CD4-positive, alpha-beta T cell treated with Interleukin-1 beta for 1 hour (primary cell): Measurements from ENCODE around the gene FILIP1.

Experiments used
- DNase-seq, 2 donors: peaks; one replicate each; pipeline ENCODE4 v3.0.0-alpha.2; 2020 to 2022

Gene FILIP1

DNA sequence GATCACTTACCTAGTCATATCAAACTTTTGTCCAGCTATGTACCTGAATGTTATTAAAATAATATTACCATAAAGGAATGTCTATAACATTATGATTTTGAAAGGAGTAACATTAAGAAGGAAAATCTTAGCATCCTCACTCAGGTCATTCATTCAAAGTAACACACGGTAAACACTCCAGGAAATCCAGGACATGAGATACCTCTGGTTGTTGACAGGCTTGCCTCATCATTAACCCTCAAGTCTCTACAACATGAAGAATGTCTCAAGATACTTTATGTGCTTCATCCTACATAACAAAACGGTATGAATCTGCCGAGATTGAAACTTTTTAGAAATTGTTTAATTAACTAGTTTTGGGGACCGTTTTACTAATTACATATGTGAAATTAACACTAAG is 690 bp upstream of the FILIP1 start:
- no peak for DNase-seq

DNA sequence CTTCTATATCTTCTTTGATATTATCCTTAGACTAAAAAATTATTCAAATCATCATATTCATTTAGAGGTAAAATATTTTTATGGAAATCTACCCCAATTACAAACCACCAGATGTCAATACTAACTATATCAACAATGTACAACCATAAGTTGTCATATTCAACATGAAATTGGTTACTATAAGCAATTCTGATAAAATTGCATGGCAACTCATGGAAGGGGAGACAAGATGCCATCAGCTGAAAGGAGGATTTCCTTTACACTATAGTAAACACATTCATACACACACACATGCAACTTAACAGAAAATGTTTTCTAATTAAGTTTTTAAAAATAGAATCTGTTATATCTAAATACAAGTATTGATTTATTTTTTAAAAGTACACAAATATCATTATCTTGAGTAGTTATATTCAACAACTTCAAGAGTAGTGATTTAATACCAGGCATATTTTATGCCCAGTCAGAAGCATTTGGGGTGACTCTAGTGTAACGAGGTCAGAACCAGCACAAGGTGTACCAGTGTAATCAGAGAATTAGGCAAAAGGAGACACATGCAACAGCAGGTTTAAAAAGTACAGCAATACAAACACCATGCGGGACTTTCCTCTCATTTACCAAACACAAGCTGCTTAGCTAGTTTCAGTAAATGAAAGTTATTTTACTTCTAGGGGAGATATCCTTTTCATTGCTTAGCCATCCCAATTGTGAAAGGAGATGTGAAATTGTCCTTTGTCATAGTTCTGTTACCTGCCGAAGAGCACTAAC is 1.0 kb downstream of the FILIP1 start:
- DNase-seq, result no peak

DNA sequence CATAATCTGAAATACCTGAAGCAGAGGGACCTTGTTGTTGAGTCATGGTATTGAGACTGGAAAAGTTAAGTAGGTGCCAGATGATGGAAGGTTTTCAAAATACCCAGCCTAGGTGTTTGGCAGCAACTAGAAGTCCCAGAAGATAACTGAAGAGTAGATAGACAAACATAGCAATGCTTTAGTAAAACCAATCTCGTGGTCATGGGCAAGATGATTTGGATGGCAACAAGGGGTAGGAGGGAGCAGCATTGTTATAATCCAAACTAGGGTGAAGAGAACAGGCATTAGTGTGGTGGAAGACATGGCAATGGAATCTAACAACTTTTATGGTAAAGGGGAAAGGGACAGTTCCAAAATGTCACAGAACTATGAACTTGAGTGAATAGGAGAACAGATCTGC is 2.3 kb downstream of the FILIP1 start:
- DNase-seq, result no peak

DNA sequence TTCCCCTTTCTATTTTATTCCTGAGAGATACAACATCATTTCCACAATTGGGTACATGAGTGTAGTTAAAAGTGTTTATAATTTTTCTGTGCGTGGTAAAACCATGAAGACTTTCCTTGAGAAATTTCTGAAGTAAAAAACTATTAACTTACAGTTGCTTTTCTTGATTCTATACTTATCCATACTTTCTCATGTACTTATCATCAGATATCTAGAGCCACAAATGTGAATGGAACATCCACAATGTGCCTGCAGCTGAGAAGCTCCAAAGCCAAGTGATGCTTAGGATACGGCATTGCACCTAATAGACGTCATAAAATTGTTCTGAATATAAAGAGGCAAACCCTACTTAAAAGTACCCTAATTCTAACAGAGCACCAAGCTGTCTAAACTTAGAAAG is 2.9 kb downstream of the FILIP1 start:
- DNase-seq, result no peak

DNA sequence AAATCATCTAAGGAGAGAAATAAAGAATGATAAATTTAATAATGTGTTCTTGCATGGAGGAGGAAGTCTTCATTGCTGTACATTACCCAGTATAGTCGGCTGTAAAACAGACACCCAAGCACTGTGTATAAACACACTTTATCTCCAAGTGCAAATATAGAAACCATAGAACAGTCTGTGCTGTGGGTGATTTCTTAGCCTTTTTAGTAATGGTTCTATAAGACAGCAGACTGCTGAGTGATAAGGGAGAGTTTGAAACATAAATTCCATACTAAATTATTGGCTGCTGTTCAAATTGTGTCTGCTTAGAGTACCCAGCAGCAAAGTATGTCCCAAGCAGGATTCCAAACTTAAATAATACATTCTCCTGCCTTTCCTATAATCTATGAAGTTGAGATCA is 4.6 kb downstream of the FILIP1 start:
- DNase-seq, result no peak

DNA sequence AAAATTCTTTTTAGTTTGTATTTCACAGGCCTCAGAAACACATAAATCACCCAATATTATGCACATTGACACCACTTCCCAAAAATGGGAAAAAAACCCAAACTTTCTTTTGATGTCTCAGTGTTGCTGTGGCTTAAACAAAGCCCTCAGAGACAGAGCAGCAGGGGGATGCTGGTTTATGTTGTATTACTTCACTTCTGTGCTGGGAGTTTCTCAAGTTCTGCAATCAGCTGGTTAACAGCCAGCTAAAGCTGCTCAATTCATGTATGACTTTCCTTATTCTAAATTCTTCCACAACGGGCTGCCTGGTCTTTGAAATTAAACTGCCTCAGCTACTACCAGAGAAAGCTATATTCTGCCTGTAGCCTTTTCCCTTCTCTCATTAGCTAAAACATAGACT is 5.6 kb downstream of the FILIP1 start:
- no peak for DNase-seq

DNA sequence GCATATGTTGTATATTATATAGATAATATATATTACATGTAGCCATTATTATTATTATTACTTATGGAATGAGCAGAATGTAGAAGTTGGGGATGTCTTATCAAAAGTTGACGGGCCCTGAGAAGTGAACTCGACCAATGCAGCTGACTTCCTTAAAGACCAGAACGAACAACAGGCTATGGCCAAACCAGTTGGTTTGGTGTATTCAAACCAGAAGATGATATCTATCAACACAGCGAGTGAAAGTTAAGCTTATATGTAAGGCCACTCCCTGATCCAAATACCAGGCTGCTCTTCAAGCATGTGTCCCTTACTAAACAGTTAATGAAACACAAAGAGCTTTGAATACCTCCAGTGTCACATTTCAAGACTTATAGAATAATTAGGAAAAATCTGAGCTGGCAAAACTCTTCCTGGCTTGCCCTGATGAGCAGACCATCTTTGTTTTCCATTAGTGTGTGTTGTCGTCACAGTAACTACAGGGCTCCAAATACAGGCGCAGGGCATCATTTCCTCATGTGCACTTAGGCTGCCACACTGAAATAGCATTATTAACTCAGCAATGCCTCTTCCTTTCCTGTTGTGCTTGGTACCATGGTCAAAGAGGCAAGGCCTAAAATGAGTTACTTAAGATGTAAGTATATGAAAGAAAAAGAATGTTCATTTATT is 6.6 kb downstream of the FILIP1 start:
- DNase-seq, result no peak

DNA sequence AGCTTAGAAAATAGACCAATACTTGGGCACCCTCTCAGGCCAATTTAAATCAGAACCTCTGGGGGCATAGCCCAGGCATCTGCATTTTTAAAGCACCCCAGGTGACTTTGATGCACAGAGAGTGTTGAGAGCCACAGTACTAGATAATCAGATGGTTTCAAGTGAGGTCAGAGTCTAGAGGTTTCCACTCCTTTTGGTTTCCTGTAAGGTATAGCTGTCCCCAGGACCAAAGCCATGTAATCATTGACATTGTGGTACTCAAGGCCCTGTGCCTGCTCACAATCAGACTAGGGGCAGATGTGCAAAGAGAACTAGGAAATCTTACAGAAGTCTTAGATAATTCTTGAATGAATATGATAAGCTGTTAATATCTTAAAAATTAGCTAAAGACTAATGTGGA is 9.1 kb downstream of the FILIP1 start:
- no peak for DNase-seq

DNA sequence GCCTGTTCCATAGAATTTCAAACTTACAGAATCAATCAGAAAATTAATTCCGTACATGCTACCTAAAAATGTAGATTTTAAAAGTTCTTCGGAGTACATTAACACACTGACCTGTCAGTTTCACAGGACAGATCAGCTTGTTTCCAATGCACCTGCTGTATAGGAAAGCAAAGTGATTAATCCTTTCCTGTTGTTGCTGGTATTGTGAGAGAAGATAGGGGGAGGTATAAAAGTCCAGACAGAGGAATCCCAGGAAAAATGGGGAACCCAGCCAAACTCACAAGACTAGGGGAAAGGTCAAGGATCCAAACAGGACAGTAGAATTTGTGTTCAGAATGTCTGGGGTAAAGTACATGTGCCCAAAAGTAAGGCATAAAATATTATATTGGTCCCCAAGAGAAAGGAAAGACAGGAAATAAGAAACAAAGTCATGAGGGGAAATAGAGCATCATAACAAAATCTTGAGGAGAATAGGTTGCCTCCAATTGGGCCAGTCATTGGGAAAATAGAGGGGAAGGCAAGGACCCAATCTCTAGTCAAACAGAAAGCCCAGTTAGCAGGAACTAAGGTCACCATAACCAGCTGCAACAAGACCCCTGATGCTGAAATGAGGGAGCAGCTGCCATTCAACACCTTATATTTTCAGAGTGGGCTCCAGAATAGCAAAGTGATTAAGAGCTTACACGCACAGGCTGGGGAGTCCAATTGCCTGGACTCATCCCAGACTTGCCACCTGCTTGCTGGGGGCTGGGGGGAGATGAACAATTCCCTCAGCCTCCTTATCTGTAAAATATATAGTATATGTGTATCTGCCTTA is 10.3 kb downstream of the FILIP1 start:
- DNase-seq, result no peak

DNA sequence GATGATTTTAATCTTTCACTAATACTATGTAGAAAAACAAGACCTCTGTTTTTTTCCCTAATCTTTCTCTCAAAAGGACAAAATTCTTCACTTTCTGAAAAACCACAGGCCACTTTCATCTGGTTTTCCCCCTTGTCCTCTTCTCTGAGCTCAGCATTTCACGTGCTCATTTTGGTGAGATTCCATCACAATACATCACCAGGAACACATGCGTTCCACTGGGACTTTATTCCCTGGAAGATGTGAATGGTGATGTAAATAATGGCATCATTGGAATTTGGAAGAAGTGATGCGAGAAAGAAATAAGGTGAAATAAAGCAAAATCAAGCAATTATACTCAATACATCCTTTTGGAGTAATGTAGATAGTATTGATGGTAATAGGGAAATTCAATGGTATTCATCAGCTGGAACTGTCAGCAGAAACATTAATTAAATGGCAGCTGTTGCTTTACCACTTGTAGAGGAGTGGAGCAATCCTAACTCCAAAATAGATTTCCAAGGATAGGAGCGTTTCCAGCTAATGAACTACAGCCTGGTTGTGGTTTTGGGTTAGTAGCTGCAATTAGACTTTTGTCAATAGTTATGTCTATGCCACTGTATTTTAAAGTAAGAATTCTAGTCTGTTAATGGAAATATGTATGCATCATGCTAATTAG is 11.5 kb downstream of the FILIP1 start:
- no peak for DNase-seq

DNA sequence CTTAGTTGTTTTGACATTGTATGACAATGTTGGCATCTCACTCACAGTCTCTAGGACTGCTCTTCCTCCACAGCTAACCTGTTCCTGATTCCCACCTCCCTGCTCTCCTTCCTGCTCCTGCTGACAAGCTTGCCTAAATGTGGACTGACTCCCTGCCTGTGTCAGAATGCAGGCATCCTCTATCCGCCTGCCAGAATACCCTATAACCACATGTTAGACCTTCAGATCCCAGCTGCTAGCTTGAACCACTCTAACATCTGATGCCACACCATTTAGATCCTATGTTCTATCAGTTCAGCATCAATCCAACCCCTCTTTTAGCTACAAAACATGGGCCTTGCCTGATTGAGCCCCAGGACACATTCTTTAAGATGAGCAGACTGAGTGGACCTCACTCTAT is 12.2 kb downstream of the FILIP1 start:
- no peak for DNase-seq

DNA sequence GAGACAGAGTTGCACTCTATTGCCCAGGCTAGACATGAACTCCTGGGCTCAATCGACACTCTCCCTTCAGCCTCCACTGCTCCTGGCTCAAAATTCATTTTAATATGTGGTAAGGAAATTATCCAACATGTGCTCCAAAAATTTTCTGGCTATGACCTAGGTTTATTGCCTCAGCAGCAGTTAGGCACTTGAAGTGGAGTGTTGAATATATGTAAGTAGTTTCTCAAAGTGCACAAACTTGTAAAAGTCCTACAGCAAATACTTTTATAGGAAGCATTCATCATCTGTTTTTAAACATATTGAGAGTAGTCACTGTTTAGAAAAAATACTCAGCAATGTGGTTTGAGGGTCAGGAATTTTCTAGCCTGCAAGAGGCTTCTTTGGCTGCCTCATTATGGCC is 13.2 kb downstream of the FILIP1 start:
- DNase-seq, result no peak

DNA sequence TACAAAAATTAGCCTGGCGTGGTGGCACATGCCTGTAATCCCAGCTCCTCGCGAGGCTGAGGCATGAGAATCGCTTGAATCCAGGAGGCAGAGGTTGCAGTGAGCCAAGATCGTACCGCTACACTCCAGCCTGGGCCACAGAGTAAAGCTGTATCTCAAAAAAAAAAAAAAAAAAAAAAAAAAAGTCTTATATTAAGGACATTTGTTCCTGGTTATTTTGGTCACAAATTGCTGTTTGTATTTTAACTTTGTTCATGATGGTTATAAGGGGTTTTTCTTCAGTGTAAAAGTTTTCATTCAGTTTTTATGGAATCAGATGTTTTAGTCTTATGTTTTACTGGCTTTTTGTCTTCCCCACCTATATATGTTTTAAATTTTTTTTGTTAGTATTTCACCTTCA is 13.9 kb downstream of the FILIP1 start:
- DNase-seq, result no peak

DNA sequence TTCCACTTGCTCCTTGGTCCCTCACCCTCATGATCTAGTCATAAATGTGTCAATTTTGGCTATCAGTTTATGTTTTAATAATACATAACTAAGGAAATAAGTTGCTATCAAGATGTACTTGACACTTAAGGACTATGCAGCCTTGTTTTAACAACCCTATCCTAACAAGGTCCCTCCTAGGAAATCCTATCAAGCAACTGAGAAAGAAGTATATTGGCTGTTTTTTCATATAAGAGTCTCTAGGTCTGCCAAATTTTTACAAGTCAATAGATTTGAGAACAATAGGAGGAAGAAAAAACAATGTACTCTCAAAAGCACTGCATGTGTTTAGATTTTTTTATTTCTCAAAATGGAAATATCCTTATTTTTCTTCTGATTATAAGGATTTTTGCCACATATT is 14.7 kb downstream of the FILIP1 start:
- no peak for DNase-seq

DNA sequence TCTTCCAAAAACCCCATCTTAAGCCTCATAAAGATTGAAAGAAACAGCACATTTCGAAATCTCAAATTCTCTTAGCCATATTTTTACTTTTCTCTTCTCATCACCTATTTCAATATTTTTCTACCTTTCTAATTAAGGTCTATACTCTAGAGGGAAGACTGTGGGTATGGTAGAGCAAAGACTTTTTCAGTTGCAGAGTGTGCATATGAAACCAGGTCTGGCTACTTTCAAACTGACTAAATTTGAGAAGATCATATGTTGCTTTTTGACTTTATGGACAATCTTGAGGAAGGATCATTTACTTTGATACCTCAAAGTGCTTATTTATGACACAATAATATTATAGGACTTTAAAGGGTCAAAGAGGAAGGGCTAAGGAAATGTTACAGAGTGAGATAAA is 20.7 kb downstream of the FILIP1 start:
- DNase-seq, result no peak

DNA sequence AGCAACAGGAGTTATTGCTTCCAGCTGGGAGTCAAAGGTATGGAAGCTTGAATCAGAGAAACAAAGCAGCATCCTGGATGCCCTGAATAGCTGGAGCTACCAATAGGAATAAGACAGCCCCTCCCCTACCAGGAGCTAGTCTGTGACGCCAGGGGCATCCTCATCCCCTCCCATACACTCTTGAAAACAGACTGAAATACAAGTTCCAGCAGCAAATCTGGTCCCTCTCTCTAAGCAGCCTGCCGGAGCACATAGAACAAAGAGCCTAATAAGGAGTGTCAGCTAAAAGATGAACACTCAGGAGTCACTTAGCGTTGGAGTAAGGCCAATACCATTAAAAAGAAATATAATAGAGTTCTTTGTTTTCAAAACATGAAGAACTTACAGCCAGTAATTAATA is 25.6 kb downstream of the FILIP1 start:
- no peak for DNase-seq

DNA sequence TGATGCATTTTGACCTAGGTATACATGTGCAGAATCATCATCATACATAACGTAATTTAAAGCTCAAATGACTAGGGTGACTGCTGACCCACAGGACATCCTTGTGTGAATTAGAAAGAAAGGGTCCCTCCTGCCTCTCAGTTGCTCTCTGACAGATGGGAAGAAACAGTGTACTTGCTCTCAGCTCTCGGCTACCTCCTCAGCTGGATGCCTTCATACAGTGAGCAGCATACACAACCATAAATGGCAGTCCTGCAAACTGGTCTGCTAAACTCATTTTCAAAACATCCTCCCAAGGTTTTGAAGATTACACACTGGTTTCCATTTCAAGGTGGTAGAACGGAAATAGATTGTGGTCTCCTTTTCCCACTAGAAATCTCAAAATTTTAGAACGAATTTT is 26.3 kb downstream of the FILIP1 start:
- no peak for DNase-seq

DNA sequence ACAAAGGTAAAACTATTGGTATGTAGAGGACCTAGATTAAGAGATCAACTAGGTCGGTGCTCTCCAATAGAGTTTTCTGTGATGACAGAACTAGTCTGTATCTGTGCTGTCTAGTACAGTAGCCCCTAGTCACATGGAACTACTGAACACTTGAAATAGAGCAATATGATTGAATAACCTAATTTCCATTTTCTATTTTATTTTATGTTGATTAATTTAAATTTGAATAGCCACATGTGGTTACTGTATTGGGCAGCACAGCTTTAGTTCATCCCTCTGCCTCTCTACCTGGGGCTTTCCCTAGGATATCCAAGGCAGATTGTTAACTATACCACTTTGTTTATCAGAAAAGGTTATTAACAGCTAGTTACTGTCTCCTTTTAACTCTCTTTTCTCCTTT is 27.0 kb downstream of the FILIP1 start:
- DNase-seq, result no peak

DNA sequence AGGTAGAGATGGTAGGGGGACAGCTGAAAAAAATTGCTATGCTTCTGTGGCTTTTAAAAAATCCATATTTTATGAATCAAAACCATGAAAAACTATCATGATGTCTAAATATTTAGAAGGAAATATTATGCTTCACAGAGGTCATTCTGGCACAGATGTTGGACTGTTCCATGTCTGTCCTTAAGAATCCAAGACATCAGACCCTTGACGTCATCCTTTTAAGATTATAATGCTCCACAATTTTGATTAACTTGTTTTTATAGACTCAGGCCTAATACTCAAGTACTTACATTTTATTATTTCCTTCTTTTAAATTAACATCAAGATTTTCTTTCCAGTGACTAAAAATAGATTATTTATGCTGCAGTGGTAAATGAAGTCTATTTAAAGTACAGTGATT is 29.7 kb downstream of the FILIP1 start:
- DNase-seq, result no peak

DNA sequence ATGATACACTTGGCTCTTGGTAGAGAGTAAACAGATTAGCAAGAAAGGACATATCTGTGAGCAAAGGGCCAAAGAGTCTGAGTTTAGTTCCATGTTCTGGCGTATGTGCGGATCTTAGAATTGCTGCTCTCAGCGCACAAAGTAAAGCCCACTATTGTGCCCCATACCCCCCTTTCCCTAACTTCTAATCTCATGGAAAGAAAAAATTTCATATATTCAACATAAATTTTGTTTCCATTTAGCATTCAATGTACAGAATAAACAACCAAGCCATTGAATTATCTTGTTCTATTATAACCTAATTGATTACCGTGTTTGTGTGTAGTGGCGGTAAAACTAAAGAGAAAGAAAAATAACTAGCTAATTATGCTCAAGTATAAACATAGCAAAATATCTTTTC is 30.5 kb downstream of the FILIP1 start:
- DNase-seq, result no peak

DNA sequence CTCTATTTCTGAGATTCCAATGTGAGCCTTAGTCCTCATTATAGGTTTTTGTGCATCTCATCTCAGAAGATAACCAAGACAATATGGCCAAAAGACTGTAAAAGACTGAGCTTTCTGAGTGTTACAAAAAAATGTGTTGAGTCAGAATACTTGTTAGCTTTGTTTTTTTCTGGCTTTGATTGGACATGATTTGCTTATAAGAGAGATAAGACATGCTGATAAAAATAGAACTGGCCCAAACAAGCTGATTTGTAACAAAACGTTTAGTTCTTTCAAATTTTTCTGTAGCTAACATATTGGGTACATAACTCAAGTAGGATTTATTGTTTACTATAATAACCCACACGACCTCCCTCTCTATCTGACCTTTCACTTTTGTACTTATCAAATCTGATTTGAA is 32.9 kb downstream of the FILIP1 start:
- no peak for DNase-seq

DNA sequence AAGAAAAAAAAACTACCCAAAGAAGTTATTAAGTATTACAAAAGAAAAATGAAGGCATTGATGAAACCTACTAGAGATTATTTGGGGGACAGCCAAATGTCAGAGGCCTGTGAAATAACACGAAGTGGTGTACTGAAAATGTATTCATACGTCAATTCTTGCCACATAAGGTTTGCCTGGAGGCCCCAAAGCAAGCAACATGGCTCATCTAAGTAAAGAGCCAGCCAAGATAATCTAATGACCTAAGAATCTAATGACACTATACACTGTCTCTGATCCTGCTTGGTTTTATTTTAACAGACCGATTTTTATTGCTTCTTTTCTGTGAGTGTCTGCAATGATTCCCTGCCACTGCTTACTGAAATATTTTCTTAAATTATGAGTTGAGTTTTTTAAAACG is 34.7 kb downstream of the FILIP1 start:
- DNase-seq, result no peak

DNA sequence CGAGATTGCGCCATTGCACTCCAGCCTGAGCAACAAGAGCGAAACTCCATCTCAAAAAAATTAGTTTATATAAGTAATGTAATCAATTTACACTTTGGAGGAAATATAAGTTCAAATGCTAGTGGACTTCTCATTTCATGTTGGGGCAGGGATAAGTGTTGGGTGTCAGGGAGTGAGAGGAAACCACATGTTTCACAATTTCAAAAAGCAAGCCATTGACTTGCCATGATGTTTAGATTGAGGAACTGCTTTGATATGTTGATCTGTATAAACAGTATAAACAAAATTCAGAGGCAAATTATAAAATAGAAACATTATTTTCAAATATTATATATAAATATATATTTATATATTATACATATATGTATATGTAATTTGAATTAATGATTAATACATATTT is 42.7 kb downstream of the FILIP1 start:
- no peak for DNase-seq
